Measurements from ENCODE around the gene BNIP5. TPM values are rescaled to one million over a fixed set of nuclear protein-coding genes. Genes with fewer than 3 reads are reported as not detected.

BNIP5 gene
- total RNA-seq, 1 experiment from 2014 or later = not detected

GRCh38 chr6:36382976-36383375, 46.3 kb upstream of the BNIP5 start:
- CTCF ChIA-PET = interaction anchor here (2.0 kb wide), 1 partner anchor 42 kb away, joined by 4 read pairs; no protein-coding TSS in a partner anchor
- Mint-ChIP-seq H3K27me3 (ENCODE audit: low read depth) (peaks cover 37% of the 10 kb centered on the region), H3K4me1 (peaks cover 25% of the 10 kb centered on the region), H3K4me3 (no peak overlapping the region), H3K27ac (no peak overlapping the region), H3K36me3 (no peaks in the 10 kb centered on the region), H3K9me3 (no peaks in the 10 kb centered on the region)
- TF ChIP-seq HMGA2 (CRISPR knock-in tag; IDR thresholded peaks at IDR 0.05) (no peak), ZNF317 (CRISPR knock-in tag; IDR thresholded peaks at IDR 0.05; ENCODE audit: borderline replicate concordance, low read depth) (no peak), NR2C2 (CRISPR knock-in tag; IDR thresholded peaks at IDR 0.05) (no peak), SMAD4 (CRISPR knock-in tag; IDR thresholded peaks at IDR 0.05) (no peak), JUN (CRISPR knock-in tag; IDR thresholded peaks at IDR 0.05) (no peak), KAT7 (CRISPR knock-in tag; IDR thresholded peaks at IDR 0.05; ENCODE audit: borderline replicate concordance) (no peak), GTF2I (CRISPR knock-in tag; conservative IDR thresholded peaks at IDR 0.05) (no peak)
- DNase-seq (ENCODE audit: low spot score) = no peak
- ATAC-seq = no peak
- POLR2A ChIA-PET = no interaction called here

- Mint-ChIP-seq H3K27ac (no peak overlapping the region), H3K36me3 (no peaks in the 10 kb centered on the region), H3K4me3 (no peak overlapping the region), H3K27me3 (ENCODE audit: low read depth) (peaks cover 25% of the 10 kb centered on the region), H3K4me1 (peaks cover 36% of the 10 kb centered on the region), H3K9me3 (no peaks in the 10 kb centered on the region)
- TF ChIP-seq TP53 (CRISPR knock-in tag; IDR thresholded peaks at IDR 0.05) = no peak
- TF ChIP-seq KAT7 (CRISPR knock-in tag; IDR thresholded peaks at IDR 0.05; ENCODE audit: borderline replicate concordance) = no peak
- TF ChIP-seq ZNF512 (CRISPR knock-in tag; IDR thresholded peaks at IDR 0.05; ENCODE audit: borderline replicate concordance) = no peak
- no peak for TF ChIP-seq MYBL2 (CRISPR knock-in tag; IDR thresholded peaks at IDR 0.05)
- ChIA-PET POLR2A (no interaction called here), CTCF (interaction anchor here (1.1 to 2.0 kb wide), 3 partner anchors 41 to 79 kb away, joined by 3 to 4 read pairs (median 3); no protein-coding TSS in a partner anchor)
- DNase-seq (ENCODE audit: low spot score) (no peak), ATAC-seq (no peak)
Measured at GRCh38 chr6:36381502-36382389, 45.1 kb upstream of the BNIP5 start.

GRCh38 chr6:36380166-36380565, 43.5 kb upstream of the BNIP5 start:
- ATAC-seq (no peak), DNase-seq (ENCODE audit: low spot score) (no peak)
- H3K36me3 Mint-ChIP-seq = no peaks in the 10 kb centered on the region
- peaks cover 29% of the 10 kb centered on the region for H3K4me1 Mint-ChIP-seq
- CTCF ChIA-PET = interaction anchor here (0.7 to 1.9 kb wide), 2 partner anchors 39 to 86 kb away, joined by 3 to 6 read pairs; no protein-coding TSS in a partner anchor
- POLR2A ChIA-PET = no interaction called here
- H3K4me3 Mint-ChIP-seq = no peak overlapping the region
- H3K9me3 Mint-ChIP-seq = no peaks in the 10 kb centered on the region
- no peak overlapping the region for H3K27ac Mint-ChIP-seq
- H3K27me3 Mint-ChIP-seq (ENCODE audit: low read depth) = peaks cover 9% of the 10 kb centered on the region
- TF ChIP-seq FOXJ3 (CRISPR knock-in tag; IDR thresholded peaks at IDR 0.05; ENCODE audit: borderline replicate concordance) (no peak), IRF2 (CRISPR knock-in tag; IDR thresholded peaks at IDR 0.05; ENCODE audit: borderline replicate concordance, low read depth) (no peak), NFATC4 (CRISPR knock-in tag; IDR thresholded peaks at IDR 0.05) (no peak), JAZF1 (CRISPR knock-in tag; IDR thresholded peaks at IDR 0.05) (no peak), CBFB (CRISPR knock-in tag; IDR thresholded peaks at IDR 0.05; ENCODE audit: low read depth) (no peak), FOXP4 (CRISPR knock-in tag; IDR thresholded peaks at IDR 0.05) (no peak), MLX (CRISPR knock-in tag; IDR thresholded peaks at IDR 0.05) (no peak), PRRX2 (CRISPR knock-in tag; IDR thresholded peaks at IDR 0.05) (no peak), SOX15 (CRISPR knock-in tag; IDR thresholded peaks at IDR 0.05) (no peak), USF2 (CRISPR knock-in tag; IDR thresholded peaks at IDR 0.05) (no peak), TEAD4 (CRISPR knock-in tag; IDR thresholded peaks at IDR 0.05) (no peak)
- TF ChIP-seq, protein P1, sequence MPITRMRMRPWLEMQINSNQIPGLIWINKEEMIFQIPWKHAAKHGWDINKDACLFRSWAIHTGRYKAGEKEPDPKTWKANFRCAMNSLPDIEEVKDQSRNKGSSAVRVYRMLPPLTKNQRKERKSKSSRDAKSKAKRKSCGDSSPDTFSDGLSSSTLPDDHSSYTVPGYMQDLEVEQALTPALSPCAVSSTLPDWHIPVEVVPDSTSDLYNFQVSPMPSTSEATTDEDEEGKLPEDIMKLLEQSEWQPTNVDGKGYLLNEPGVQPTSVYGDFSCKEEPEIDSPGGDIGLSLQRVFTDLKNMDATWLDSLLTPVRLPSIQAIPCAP (CRISPR knock-in tag; IDR thresholded peaks at IDR 0.05) = no peak
- TF ChIP-seq, protein P2, sequence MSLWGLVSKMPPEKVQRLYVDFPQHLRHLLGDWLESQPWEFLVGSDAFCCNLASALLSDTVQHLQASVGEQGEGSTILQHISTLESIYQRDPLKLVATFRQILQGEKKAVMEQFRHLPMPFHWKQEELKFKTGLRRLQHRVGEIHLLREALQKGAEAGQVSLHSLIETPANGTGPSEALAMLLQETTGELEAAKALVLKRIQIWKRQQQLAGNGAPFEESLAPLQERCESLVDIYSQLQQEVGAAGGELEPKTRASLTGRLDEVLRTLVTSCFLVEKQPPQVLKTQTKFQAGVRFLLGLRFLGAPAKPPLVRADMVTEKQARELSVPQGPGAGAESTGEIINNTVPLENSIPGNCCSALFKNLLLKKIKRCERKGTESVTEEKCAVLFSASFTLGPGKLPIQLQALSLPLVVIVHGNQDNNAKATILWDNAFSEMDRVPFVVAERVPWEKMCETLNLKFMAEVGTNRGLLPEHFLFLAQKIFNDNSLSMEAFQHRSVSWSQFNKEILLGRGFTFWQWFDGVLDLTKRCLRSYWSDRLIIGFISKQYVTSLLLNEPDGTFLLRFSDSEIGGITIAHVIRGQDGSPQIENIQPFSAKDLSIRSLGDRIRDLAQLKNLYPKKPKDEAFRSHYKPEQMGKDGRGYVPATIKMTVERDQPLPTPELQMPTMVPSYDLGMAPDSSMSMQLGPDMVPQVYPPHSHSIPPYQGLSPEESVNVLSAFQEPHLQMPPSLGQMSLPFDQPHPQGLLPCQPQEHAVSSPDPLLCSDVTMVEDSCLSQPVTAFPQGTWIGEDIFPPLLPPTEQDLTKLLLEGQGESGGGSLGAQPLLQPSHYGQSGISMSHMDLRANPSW (CRISPR knock-in tag; conservative IDR thresholded peaks at IDR 0.05; ENCODE audit: low read depth) = no peak
